Neural crest cell (in vitro differentiated cells): ENCODE measurements around the gene CDH23. TPM values are rescaled to one million over a fixed set of nuclear protein-coding genes. Genes with fewer than 3 reads are reported as not detected.

Source experiments
- DNase-seq: peaks from one replicate; pipeline ENCODE4 v3.0.0; 2021; ENCODE audit warnings: low read depth, mixed read lengths, low spot score
- H3K27ac Mint-ChIP-seq: one replicate; pipeline ENCODE4 v1.8.0; 2021; ENCODE audit warnings: mild to moderate bottlenecking, mixed read lengths; ENCODE audit not compliant: unreplicated experiment
- H3K27me3 Mint-ChIP-seq: 2 replicates; pipeline ENCODE4 v1.8.0; 2021; ENCODE audit warnings: low read depth, mild to moderate bottlenecking, mixed read lengths
- H3K36me3 Mint-ChIP-seq: 2 replicates; pipeline ENCODE4 v1.8.0; 2021; ENCODE audit warnings: low read depth, mild to moderate bottlenecking, mixed read lengths
- H3K4me1 Mint-ChIP-seq: 2 replicates; pipeline ENCODE4 v1.8.0; 2021; ENCODE audit warnings: mixed read lengths
- H3K4me3 Mint-ChIP-seq: one replicate; pipeline ENCODE4 v1.8.0; 2021; ENCODE audit warnings: mild to moderate bottlenecking, mixed read lengths
- H3K9me3 Mint-ChIP-seq: 2 replicates; pipeline ENCODE4 v1.8.0; 2021; ENCODE audit warnings: mixed read lengths
- total RNA-seq: library from RNA; stranded (reverse); gene quantifications from 2 replicates; pipeline ENCODE4 v1.2.1, GENCODE V29; 2021
- TF ChIP-seq, protein P1 (sequence below): fragments of 200-600 bp; sonication (generic); conservative IDR thresholded peaks from 2 replicates; pipeline ENCODE4 v1.5.0; 2021; ENCODE audit warnings: antibody characterized with exemption, mild to moderate bottlenecking

CDH23 gene
- total RNA-seq, 1 donor from 2014 or later = 2.6 TPM

DNA sequence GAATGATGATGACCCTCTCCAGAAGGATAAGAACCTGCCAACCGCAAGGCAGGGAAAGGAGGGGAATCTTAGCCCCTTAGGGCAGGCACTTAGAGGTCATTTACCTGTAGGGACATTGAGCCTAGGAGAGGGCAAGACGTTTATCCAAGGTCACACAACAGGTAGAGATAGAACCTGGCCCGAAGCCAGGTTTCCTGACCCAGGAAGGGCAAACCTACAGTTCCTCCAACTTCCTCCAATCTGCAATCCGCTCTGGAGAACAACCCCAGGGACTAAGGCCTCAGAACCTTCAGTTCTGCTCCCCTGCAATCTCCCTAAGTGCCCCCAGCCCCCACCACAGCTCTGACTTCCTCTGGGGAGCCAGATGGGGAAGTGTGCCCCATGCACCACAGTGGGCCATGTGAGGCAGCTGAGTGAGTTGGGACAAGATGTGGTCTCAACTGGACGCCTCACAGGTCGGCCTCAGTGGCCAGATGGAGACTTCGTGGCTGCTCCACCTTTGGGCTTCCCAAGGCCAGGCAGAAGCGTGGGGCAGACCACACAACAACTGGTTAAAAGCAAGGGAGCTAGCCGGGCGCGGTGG, 455.7 kb downstream of the CDH23 start:
- no peak for DNase-seq
- Mint-ChIP-seq H3K27me3 (no peaks in the 10 kb centered on the region), H3K27ac (no peak overlapping the region), H3K36me3 (no peaks in the 10 kb centered on the region), H3K4me1 (peaks cover 42% of the 10 kb centered on the region), H3K4me3 (peak overlapping the region; percentile 91), H3K9me3 (peaks cover 3% of the 10 kb centered on the region)
- TF ChIP-seq, protein P1, sequence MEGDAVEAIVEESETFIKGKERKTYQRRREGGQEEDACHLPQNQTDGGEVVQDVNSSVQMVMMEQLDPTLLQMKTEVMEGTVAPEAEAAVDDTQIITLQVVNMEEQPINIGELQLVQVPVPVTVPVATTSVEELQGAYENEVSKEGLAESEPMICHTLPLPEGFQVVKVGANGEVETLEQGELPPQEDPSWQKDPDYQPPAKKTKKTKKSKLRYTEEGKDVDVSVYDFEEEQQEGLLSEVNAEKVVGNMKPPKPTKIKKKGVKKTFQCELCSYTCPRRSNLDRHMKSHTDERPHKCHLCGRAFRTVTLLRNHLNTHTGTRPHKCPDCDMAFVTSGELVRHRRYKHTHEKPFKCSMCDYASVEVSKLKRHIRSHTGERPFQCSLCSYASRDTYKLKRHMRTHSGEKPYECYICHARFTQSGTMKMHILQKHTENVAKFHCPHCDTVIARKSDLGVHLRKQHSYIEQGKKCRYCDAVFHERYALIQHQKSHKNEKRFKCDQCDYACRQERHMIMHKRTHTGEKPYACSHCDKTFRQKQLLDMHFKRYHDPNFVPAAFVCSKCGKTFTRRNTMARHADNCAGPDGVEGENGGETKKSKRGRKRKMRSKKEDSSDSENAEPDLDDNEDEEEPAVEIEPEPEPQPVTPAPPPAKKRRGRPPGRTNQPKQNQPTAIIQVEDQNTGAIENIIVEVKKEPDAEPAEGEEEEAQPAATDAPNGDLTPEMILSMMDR = no peak

DNA sequence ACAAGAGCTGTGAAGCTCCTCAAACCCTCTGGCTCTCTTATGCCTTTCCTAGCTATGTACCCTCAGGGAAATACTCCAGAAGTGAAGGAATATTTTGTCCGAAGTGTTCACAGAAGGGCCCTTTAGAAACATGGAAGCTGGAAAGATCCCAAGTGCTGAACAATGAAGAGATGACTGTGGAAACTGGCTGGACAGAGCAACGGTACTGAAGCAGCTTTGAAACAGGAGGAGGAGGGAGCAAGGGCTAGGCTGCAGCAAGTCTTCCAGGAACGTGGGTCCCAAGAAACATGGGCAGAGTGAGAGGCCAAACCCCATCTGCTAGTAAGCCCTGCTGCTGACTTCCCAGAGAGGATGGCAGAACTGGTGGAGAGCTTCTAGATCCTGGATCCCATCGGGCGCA, 457.3 kb downstream of the CDH23 start:
- TF ChIP-seq, protein P1 = no peak
- H3K27me3 Mint-ChIP-seq = no peaks in the 10 kb centered on the region
- no peaks in the 10 kb centered on the region for H3K36me3 Mint-ChIP-seq
- DNase-seq = no peak
- H3K9me3 Mint-ChIP-seq = peaks cover 3% of the 10 kb centered on the region
- H3K4me1 Mint-ChIP-seq = peaks cover 26% of the 10 kb centered on the region
- no peak overlapping the region for H3K27ac Mint-ChIP-seq
- peak overlapping the region; percentile 4 for H3K4me3 Mint-ChIP-seq

DNA sequence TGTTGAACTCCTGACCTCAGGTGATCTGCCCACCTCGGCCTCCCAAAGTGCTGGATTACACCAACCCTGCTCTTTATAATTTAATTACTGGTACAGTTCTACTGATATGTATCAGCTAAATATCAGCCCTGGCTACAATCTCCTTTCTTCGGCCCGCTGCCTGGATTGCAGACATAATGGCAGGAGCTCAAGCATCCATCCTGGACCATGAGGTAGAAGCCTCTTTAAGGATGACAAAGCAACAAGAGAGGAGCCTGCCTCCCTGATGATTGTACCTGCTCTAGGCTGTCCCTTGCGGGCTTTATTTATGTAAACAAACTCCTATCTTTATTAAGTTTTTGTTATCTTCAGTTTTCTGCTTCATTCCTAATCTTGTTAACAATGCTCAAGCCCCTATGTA, 459.9 kb downstream of the CDH23 start:
- no peaks in the 10 kb centered on the region for H3K9me3 Mint-ChIP-seq

DNA sequence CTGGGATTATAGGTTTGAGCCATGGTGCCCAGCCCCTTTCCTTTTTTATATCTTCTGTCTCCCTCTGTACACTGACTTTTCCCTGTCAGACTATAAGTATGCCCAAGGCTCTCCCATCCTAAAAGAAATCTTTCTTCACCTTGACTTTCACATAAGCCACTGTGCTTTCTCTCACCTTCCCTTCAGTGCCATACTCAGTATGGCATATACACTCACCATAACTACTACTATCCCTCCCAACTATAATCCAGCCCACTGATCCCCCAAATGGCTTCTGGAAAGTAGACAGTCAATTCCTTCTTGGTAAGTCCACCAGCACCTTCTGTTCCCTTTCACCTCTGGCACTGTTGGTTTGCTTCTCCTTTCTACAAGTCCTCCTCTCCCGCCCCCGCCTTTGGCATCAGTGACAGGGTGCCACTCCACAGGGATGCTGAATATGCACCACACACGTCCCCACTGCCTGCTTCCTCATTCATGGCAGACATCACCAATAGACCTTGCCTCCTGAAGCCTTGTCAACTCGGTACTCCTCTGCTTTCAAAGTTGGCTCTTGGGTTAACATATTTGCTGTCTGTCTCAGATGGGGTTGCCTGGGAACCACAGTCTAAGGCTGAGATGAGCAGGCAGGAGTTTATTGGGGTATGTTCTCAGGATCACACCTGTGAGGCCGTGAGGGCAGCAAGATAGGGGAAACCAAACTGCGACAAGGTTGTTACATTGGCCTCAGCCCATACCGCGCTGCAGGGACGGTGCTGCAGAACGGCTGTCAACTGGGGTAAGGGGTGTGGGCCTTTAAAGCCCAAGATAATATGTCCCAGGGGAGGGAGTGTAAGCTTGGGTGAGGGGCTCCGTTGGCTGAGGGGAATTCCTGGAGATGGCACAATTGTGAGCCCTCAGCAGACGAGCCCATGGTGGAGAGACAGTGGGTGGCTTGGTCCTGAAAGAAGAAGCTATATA, 461.5 kb downstream of the CDH23 start:
- Mint-ChIP-seq H3K9me3 (no peaks in the 10 kb centered on the region), H3K36me3 (no peaks in the 10 kb centered on the region), H3K4me3 (no peak overlapping the region), H3K27me3 (no peaks in the 10 kb centered on the region), H3K4me1 (peaks cover 24% of the 10 kb centered on the region), H3K27ac (peak overlapping the region; percentile 68)
- TF ChIP-seq, protein P1 = no peak
- no peak for DNase-seq

More for the DNA sequence above, 459.9 kb downstream of the CDH23 start:
- H3K36me3 Mint-ChIP-seq = no peaks in the 10 kb centered on the region
- peaks cover 24% of the 10 kb centered on the region for H3K4me1 Mint-ChIP-seq
- H3K27me3 Mint-ChIP-seq = no peaks in the 10 kb centered on the region
- peak overlapping the region; percentile 1 for H3K27ac Mint-ChIP-seq
- DNase-seq = no peak
- TF ChIP-seq, protein P1 = no peak
- no peak overlapping the region for H3K4me3 Mint-ChIP-seq

DNA sequence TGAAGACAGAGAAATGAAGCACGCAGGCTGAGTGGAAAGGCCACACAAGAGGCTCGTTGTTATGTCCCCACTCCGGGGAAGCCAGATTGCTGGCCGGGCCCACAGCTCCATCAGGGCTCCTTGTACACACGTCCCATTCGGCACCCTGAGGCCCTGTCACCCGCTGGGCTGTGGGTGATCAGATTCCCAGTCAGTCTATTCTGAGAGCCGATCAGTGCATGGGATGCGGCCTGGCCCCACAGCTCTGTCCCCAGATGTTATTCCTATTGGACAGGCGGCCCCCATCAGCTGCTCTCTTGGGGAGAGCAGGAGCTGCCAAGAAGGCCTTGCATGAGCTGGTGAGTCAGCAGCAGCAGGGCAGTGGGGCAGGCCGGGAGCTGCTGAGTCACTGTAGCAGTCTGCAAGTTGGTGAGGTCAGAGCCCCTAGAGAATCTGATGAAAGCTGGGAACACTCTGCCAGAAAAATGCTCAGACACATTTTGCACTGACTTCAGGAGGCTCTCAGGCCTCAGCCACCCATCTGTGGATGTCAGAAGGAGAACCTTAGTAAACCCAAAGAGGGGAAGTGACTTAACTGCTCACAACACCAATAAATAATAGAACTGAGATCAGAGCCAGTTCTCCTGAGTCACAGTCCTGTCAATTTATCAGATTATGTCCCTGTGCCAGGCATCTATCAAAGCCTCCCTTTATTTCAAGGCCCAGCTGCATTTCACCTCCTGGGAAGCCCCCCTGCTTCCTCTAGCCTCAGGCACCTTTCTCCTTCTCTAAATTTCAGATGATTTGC, 463.7 kb downstream of the CDH23 start:
- peak overlapping the region; percentile 50 for H3K4me3 Mint-ChIP-seq
- no peaks in the 10 kb centered on the region for H3K9me3 Mint-ChIP-seq
- H3K27me3 Mint-ChIP-seq = no peaks in the 10 kb centered on the region
- no peaks in the 10 kb centered on the region for H3K36me3 Mint-ChIP-seq
- peak; percentile 50 for DNase-seq
- peaks cover 19% of the 10 kb centered on the region for H3K4me1 Mint-ChIP-seq
- peak overlapping the region; percentile 100 for H3K27ac Mint-ChIP-seq
- TF ChIP-seq, protein P1 = no peak
